Mesenchymal stem cell (in vitro differentiated cells and primary cell): ENCODE measurements around the gene KIF17.

Experiments
- DNase-seq: peaks from one replicate; pipeline ENCODE4 v3.0.0-alpha.2; 2013
- H2AFZ ChIP-seq: one replicate; pipeline ENCODE4 v1.6.1; 2013; ENCODE audit warnings: low read depth, mild to moderate bottlenecking, control low read depth, inconsistent platforms, low read length, moderate library complexity
- H2AK5ac ChIP-seq: 2 replicates; pipeline ENCODE4 v1.6.1; 2013; ENCODE audit warnings: low read length, moderate library complexity, mild to moderate bottlenecking, inconsistent platforms; ENCODE audit not compliant: severe bottlenecking
- H2BK120ac ChIP-seq: one replicate; pipeline ENCODE4 v1.6.1; 2013; ENCODE audit warnings: low read depth, mild to moderate bottlenecking, inconsistent platforms, low read length, moderate library complexity
- H2BK12ac ChIP-seq, 2 experiments: one replicate each; pipeline ENCODE4 v1.6.1; 2013; ENCODE audit warnings: inconsistent platforms in 2 of 2, low read length in 2 of 2, mild to moderate bottlenecking in 2 of 2, moderate library complexity in 2 of 2, control low read depth in 1 of 2
- H2BK15ac ChIP-seq: one replicate; pipeline ENCODE4 v1.6.1; 2013; ENCODE audit warnings: mild to moderate bottlenecking, low read depth, inconsistent platforms; ENCODE audit not compliant: poor library complexity, severe bottlenecking
- H2BK5ac ChIP-seq: 2 replicates; pipeline ENCODE4 v1.6.1; 2013; ENCODE audit warnings: low read depth, mild to moderate bottlenecking, low read length, control low read depth, inconsistent platforms; ENCODE audit not compliant: poor library complexity, severe bottlenecking
- H3K14ac ChIP-seq, 2 experiments: one replicate each; pipeline ENCODE4 v1.6.1; 2013; ENCODE audit warnings: inconsistent platforms in 2 of 2, low read length in 2 of 2, control low read depth in 1 of 2, mild to moderate bottlenecking in 1 of 2, moderate library complexity in 1 of 2
- H3K18ac ChIP-seq, 2 experiments: one replicate each; pipeline ENCODE4 v1.6.1; 2013; ENCODE audit warnings: inconsistent platforms in 2 of 2, low read length in 2 of 2, control low read depth in 1 of 2, low read depth in 1 of 2, mild to moderate bottlenecking in 1 of 2
- H3K23ac ChIP-seq, 2 experiments: one replicate each; pipeline ENCODE4 v1.6.1; 2013; ENCODE audit warnings: inconsistent platforms in 2 of 2, low read length in 2 of 2, mild to moderate bottlenecking in 2 of 2, moderate library complexity in 2 of 2, control low read depth in 1 of 2
- H3K27ac ChIP-seq: 2 replicates; pipeline ENCODE4 v1.5.1; 2013; ENCODE audit warnings: mild to moderate bottlenecking, moderate library complexity, low read length, control low read depth, inconsistent platforms; ENCODE audit not compliant: poor library complexity, severe bottlenecking
- H3K27me3 ChIP-seq, 2 experiments: 2 replicates each; pipeline versions ENCODE4 v1.6.1 to v1.7.0; 2013; ENCODE audit warnings: low read length in 2 of 2, mild to moderate bottlenecking in 2 of 2, moderate library complexity in 2 of 2, control low read depth in 1 of 2, inconsistent platforms in 1 of 2; ENCODE audit not compliant: control insufficient read depth in 1 of 2, insufficient read depth in 1 of 2
- H3K36me3 ChIP-seq, 2 experiments: 2 replicates each; pipeline versions ENCODE4 v1.6.1 to v1.7.0; 2013; ENCODE audit warnings: low read length in 2 of 2, control low read depth in 1 of 2, inconsistent platforms in 1 of 2, low read depth in 1 of 2, mild to moderate bottlenecking in 1 of 2; ENCODE audit not compliant: insufficient read depth in 2 of 2, control insufficient read depth in 1 of 2
- H3K4ac ChIP-seq, 2 experiments: one replicate each; pipeline ENCODE4 v1.6.1; 2013; ENCODE audit warnings: inconsistent platforms in 2 of 2, low read length in 2 of 2, mild to moderate bottlenecking in 2 of 2, moderate library complexity in 2 of 2, control low read depth in 1 of 2, low read depth in 1 of 2
- H3K4me1 ChIP-seq: 2 replicates; pipeline ENCODE4 v1.6.1; 2013; ENCODE audit warnings: low read depth, low read length, control low read depth; ENCODE audit not compliant: control insufficient read depth, insufficient read depth
- H3K4me2 ChIP-seq: 2 replicates; pipeline ENCODE4 v1.6.1; 2013; ENCODE audit warnings: low read length, mild to moderate bottlenecking, inconsistent platforms; ENCODE audit not compliant: poor library complexity, severe bottlenecking
- H3K4me3 ChIP-seq, 2 experiments: 2 replicates each; pipeline versions ENCODE4 v1.5.1 to v1.7.0; 2013; ENCODE audit warnings: low read length in 2 of 2, mild to moderate bottlenecking in 2 of 2, control low read depth in 1 of 2, low read depth in 1 of 2; ENCODE audit not compliant: insufficient read depth in 1 of 2
- H3K79me1 ChIP-seq: replicated peaks from 2 replicates; pipeline ENCODE4 v1.6.1; 2013; ENCODE audit warnings: mild to moderate bottlenecking, control low read depth, low read length, inconsistent platforms; ENCODE audit not compliant: poor library complexity, severe bottlenecking
- H3K9ac ChIP-seq: 2 replicates; pipeline ENCODE4 v1.7.0; 2013; ENCODE audit warnings: mild to moderate bottlenecking, low read length, moderate library complexity
- H3K9me3 ChIP-seq: 2 replicates; pipeline ENCODE4 v1.7.0; 2013; ENCODE audit warnings: mild to moderate bottlenecking, low read length; ENCODE audit not compliant: control insufficient read depth
- H4K8ac ChIP-seq: one replicate; pipeline ENCODE4 v1.6.1; 2013; ENCODE audit warnings: inconsistent platforms, mild to moderate bottlenecking, low read length, moderate library complexity
- H4K91ac ChIP-seq: one replicate; pipeline ENCODE4 v1.6.1; 2013; ENCODE audit warnings: mild to moderate bottlenecking, low read length, inconsistent platforms
- WGBS: methylation state at CpG from one replicate; pipeline ENCODE4 v1.1.7; 2013; ENCODE audit warnings: mixed read lengths; 5-methylcytosine and 5-hydroxymethylcytosine counted together

The KIF17 gene

DNA sequence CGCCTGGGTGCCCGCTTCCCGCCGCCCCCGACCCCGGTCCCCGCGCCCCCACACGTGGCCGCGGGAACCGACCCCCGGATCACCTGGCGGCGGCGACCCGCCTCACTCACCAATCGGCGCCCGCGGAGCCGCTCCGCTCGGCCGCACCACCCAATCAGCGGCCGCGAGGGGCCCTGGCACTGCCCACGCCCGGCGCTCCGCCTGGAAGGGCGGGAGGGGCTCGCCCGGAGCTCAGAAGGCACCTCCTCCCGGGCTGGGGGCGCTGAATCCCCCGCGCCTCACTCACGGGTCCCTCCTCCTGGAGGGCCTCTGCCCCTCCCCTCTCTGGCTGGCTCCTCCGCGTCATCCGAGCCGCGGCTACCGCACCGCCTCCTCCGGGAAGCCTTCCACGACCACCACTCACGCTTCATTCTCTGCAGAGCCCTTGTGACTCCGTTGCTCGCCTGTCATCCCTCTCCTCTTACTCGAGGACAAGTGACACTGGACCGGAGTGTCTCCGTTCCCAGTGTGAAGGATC is 14.3 kb upstream of the KIF17 start:
- Histone ChIP-seq H3K36me3 (peaks cover 11 to 18% of the 10 kb centered on the region in 2 experiments), H3K27me3 (peaks cover 0 to 36% of the 10 kb centered on the region in 2 experiments), H3K4me3 (peak overlapping the region; percentile 69 to 81), H3K4me2 (peak overlapping the region; percentile 94), H3K4me1 (peaks cover 42% of the 10 kb centered on the region), H3K9ac (peak overlapping the region; percentile 88), H3K27ac (peak overlapping the region; percentile 79), H3K79me1 (peaks cover 29% of the 10 kb centered on the region), H2BK5ac (peak overlapping the region; percentile 49), H2BK12ac (peak overlapping the region; percentile 35 to 70), H2AK5ac (no peak overlapping the region), H3K23ac (no peak overlapping the region), H3K18ac (peak overlapping the region; percentile 23 to 67), H3K4ac (no peak overlapping the region), H3K9me3 (no peaks in the 10 kb centered on the region), H2AFZ (no peak overlapping the region), H4K91ac (peak overlapping the region; percentile 63), H2BK120ac (no peak overlapping the region), H4K8ac (peak overlapping the region; percentile 41), H3K14ac (peak overlapping the region in 1 of 2 experiments; percentile 31), H2BK15ac (peak overlapping the region; percentile 1)
- peak; percentile 75 for DNase-seq
- under 1% methylated on average over 38 of the region's 55 CpGs for WGBS

DNA sequence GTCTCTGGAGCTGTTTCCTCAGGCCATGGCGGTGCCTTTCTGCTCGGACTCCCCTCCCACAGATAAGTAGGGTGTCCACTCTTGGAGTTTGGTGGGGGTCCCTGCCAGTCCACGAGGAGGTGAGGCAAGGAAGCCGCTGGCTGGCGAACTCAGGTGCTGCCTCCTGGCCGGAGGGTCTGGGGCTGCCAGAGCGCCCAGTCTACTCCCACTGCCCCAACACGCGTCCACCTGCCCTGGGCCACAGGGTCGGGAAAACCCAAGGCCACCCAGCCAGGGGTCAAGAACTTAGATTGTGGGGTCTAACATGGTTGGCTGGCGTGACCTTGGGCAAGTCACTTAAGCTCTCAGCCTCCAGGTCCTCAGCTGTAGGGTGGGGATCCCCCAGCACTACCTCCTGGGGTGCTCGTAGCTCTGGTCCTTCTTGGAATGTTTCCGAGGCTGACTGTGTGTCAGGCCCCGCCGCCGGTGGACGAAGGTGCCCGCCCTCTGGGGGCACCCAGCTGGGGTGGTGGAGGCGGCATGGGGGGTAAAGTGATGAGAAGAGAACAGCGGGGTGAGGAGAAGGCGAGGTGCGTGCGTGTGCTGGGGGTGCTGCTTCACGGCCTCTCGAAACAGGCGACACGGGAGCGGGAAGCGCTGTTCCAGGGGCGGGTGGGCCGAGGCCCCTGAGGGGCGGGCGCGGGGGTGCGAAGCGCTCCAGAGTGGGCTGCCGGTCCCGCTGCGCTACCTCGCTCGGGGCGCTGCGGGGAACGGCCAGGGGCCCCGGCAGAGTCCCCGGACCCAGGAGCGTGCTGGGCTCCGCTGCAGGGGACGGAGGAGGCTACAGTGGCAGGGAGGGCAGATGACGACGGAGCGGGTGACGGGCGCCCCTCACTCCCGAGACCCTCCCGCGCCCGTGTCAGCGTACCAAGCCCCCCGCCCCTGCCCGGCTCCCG is 13.5 kb upstream of the KIF17 start:
- Histone ChIP-seq H2BK120ac (peak overlapping the region; percentile 76), H3K79me1 (peaks cover 32% of the 10 kb centered on the region), H3K27me3 (peaks cover 0 to 36% of the 10 kb centered on the region in 2 experiments), H3K9ac (peak overlapping the region; percentile 64), H4K8ac (no peak overlapping the region), H3K4me3 (peak overlapping the region; percentile 69 to 72), H3K9me3 (no peaks in the 10 kb centered on the region), H2AK5ac (peak overlapping the region; percentile 40), H2AFZ (peak overlapping the region; percentile 32), H2BK15ac (peak overlapping the region; percentile 6), H4K91ac (no peak overlapping the region), H3K4me2 (peak overlapping the region; percentile 84), H3K14ac (peak overlapping the region in 1 of 2 experiments; percentile 71), H2BK5ac (no peak overlapping the region), H3K36me3 (peaks cover 5 to 25% of the 10 kb centered on the region in 2 experiments), H2BK12ac (peak overlapping the region; percentile 1 to 17), H3K4ac (peak overlapping the region in 1 of 2 experiments; percentile 17), H3K27ac (no peak overlapping the region), H3K23ac (no peak overlapping the region), H3K4me1 (peaks cover 42% of the 10 kb centered on the region), H3K18ac (peak overlapping the region in 1 of 2 experiments; percentile 56)
- DNase-seq, result no peak
- WGBS, result 31% methylated on average over 35 of the region's 62 CpGs

DNA sequence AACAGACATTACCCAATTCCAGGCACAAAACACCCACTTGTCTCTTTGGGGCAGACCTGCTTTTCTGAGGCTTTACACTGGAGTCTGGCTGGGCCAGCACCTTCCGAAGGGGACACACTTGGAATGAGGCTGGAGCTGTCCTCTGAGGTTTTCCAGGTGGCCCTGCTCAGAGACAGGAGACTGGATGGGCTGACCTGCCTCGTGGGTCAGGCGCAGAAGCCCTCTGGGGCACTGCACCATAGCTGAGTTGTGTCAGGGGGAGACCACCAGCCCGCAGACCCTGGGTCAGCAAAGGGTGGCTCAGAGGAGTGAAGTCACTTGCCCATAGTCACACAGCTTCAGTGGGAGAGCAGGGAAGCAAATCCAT is 12.9 kb upstream of the KIF17 start:
- no peak overlapping the region for H2BK15ac ChIP-seq
- H4K8ac ChIP-seq, result no peak overlapping the region
- no peak overlapping the region for H2AFZ ChIP-seq
- no peak overlapping the region for H3K27ac ChIP-seq
- peaks cover 43% of the 10 kb centered on the region for H3K4me1 ChIP-seq
- H3K4me2 ChIP-seq, result no peak overlapping the region
- no peak overlapping the region for H2BK120ac ChIP-seq
- peak overlapping the region in 1 of 2 experiments; percentile 1 for H2BK12ac ChIP-seq
- peaks cover 1 to 29% of the 10 kb centered on the region in 2 experiments for H3K36me3 ChIP-seq
- no peak overlapping the region for H3K14ac ChIP-seq
- no peak for DNase-seq
- no peak overlapping the region for H4K91ac ChIP-seq
- H2AK5ac ChIP-seq, result peak overlapping the region; percentile 40
- no peak overlapping the region for H3K9ac ChIP-seq
- H2BK5ac ChIP-seq, result no peak overlapping the region
- H3K9me3 ChIP-seq, result no peaks in the 10 kb centered on the region
- 76% methylated on average over 4 of the region's 4 CpGs for WGBS
- peaks cover 0 to 36% of the 10 kb centered on the region in 2 experiments for H3K27me3 ChIP-seq
- no peak overlapping the region for H3K18ac ChIP-seq
- peaks cover 32% of the 10 kb centered on the region for H3K79me1 ChIP-seq
- H3K4me3 ChIP-seq, result no peak overlapping the region
- no peak overlapping the region for H3K4ac ChIP-seq
- H3K23ac ChIP-seq, result no peak overlapping the region
